ENCODE measurements around the gene GHRH.

The GHRH gene

DNA sequence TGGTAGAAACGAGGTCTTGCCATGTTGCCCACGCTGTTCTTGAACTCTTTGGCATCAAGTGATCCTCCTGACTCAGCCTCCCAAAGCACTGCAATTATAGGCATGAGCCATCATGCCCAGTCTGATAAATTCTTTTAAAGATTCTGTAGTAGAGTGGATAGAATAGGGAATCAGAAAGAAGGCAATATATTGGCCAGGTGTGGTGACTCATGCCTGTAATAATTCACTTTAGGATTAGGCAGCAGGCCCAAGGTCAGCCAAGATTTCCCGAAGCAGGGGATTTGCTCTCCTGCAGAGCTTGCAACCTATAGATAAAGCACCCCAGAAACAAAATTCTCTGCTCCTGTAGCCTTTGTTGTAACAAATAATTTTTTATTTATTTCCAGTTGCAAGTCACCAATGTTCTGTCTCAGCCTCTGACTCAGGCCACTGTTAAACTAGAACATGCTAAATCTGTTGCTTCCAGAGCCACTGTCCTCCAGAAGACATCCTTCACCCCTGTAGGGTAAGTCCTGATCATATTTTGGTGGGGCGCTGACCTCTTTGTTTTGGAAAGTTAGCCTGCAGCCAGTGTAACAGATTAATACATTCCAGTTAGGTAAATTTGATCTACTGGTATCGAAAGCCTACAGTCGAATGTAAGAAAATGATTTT is 51.8 kb downstream of the GHRH start:
- H3K9me3 ChIP-seq (ENCODE audit: insufficient read depth, low read length, severe bottlenecking), result no peaks in the 10 kb centered on the region
- no peaks in the 10 kb centered on the region for H3K4me1 ChIP-seq (ENCODE audit: insufficient read depth, low read length)
- DNase-seq (no peak), ATAC-seq (ENCODE audit: insufficient read depth, low read depth) (no peak)
- H3K4me2 ChIP-seq (ENCODE audit: insufficient read depth, low read length), result no peak overlapping the region
- H3K9ac ChIP-seq (ENCODE audit: low read depth, low read length), result no peak overlapping the region
- no peak overlapping the region for H3K27ac ChIP-seq (ENCODE audit: low read length)
- H3K27me3 ChIP-seq (ENCODE audit: insufficient read depth, low read length, poor library complexity), result no peaks in the 10 kb centered on the region
- peaks cover 4% of the 10 kb centered on the region; the same call in 1 of the 2 replicates for H3K79me2 ChIP-seq (ENCODE audit: insufficient read depth, low read length)
- TF ChIP-seq, protein P1, sequence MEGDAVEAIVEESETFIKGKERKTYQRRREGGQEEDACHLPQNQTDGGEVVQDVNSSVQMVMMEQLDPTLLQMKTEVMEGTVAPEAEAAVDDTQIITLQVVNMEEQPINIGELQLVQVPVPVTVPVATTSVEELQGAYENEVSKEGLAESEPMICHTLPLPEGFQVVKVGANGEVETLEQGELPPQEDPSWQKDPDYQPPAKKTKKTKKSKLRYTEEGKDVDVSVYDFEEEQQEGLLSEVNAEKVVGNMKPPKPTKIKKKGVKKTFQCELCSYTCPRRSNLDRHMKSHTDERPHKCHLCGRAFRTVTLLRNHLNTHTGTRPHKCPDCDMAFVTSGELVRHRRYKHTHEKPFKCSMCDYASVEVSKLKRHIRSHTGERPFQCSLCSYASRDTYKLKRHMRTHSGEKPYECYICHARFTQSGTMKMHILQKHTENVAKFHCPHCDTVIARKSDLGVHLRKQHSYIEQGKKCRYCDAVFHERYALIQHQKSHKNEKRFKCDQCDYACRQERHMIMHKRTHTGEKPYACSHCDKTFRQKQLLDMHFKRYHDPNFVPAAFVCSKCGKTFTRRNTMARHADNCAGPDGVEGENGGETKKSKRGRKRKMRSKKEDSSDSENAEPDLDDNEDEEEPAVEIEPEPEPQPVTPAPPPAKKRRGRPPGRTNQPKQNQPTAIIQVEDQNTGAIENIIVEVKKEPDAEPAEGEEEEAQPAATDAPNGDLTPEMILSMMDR (IDR thresholded peaks at IDR 0.05; ENCODE audit: borderline replicate concordance, extremely low read depth, low read length, poor library complexity, severe bottlenecking), result no peak
- TF ChIP-seq EZH2 (IDR thresholded peaks at IDR 0.05; ENCODE audit: borderline replicate concordance, low read depth, low read length, severe bottlenecking), result no peak
- no peak overlapping the region for H2AFZ ChIP-seq (ENCODE audit: low read depth, low read length)
- no peak overlapping the region for H3K4me3 ChIP-seq (ENCODE audit: low read depth in 1 of 2, low read length in 2 of 2)
- peaks cover 90% of the 10 kb centered on the region for H3K36me3 ChIP-seq (ENCODE audit: insufficient read depth, low read length)
- H4K20me1 ChIP-seq (ENCODE audit: insufficient read depth, low read length), result peaks cover under 1% of the 10 kb centered on the region; the same call in 1 of the 2 replicates

GRCh38 chr20:37209193-37209592 is 52.4 kb downstream of the GHRH start:
- Histone ChIP-seq H3K4me3 (ENCODE audit: low read depth in 1 of 2, low read length in 2 of 2) (no peak overlapping the region), H3K9ac (ENCODE audit: low read depth, low read length) (no peak overlapping the region), H3K79me2 (ENCODE audit: insufficient read depth, low read length) (peaks cover 5% of the 10 kb centered on the region; the same call in 1 of the 2 replicates), H3K4me1 (ENCODE audit: insufficient read depth, low read length) (no peaks in the 10 kb centered on the region), H3K36me3 (ENCODE audit: insufficient read depth, low read length) (peaks cover 90% of the 10 kb centered on the region), H3K27me3 (ENCODE audit: insufficient read depth, low read length, poor library complexity) (no peaks in the 10 kb centered on the region), H2AFZ (ENCODE audit: low read depth, low read length) (no peak overlapping the region), H3K27ac (ENCODE audit: low read length) (no peak overlapping the region), H3K4me2 (ENCODE audit: insufficient read depth, low read length) (no peak overlapping the region), H3K9me3 (ENCODE audit: insufficient read depth, low read length, severe bottlenecking) (no peaks in the 10 kb centered on the region), H4K20me1 (ENCODE audit: insufficient read depth, low read length) (peaks cover 6% of the 10 kb centered on the region; the same call in 1 of the 2 replicates)
- TF ChIP-seq, protein P1 (IDR thresholded peaks at IDR 0.05; ENCODE audit: borderline replicate concordance, extremely low read depth, low read length, poor library complexity, severe bottlenecking), result no peak
- no peak for TF ChIP-seq EZH2 (IDR thresholded peaks at IDR 0.05; ENCODE audit: borderline replicate concordance, low read depth, low read length, severe bottlenecking)
- ATAC-seq (ENCODE audit: insufficient read depth, low read depth), result no peak
- DNase-seq, result no peak

- no peak for ATAC-seq (ENCODE audit: insufficient read depth, low read depth)
- H3K36me3 ChIP-seq (ENCODE audit: insufficient read depth, low read length), result peaks cover 91% of the 10 kb centered on the region
- no peak overlapping the region for H3K9ac ChIP-seq (ENCODE audit: low read depth, low read length)
These were observed 54.4 kb downstream of the GHRH start for GRCh38 chr20:37207171-37207570.

More at GRCh38 chr20:37207171-37207570, 54.4 kb downstream of the GHRH start:
- Histone ChIP-seq H3K27me3 (ENCODE audit: insufficient read depth, low read length, poor library complexity) (no peaks in the 10 kb centered on the region), H2AFZ (ENCODE audit: low read depth, low read length) (no peak overlapping the region), H3K4me3 (ENCODE audit: low read depth in 1 of 2, low read length in 2 of 2) (no peak overlapping the region), H3K4me2 (ENCODE audit: insufficient read depth, low read length) (no peak overlapping the region), H3K27ac (ENCODE audit: low read length) (no peak overlapping the region), H4K20me1 (ENCODE audit: insufficient read depth, low read length) (peaks cover 22% of the 10 kb centered on the region; the same call in 1 of the 2 replicates), H3K9me3 (ENCODE audit: insufficient read depth, low read length, severe bottlenecking) (no peaks in the 10 kb centered on the region), H3K79me2 (ENCODE audit: insufficient read depth, low read length) (peaks cover 18% of the 10 kb centered on the region), H3K4me1 (ENCODE audit: insufficient read depth, low read length) (no peaks in the 10 kb centered on the region)
- no peak for TF ChIP-seq EZH2 (IDR thresholded peaks at IDR 0.05; ENCODE audit: borderline replicate concordance, low read depth, low read length, severe bottlenecking)
- TF ChIP-seq, protein P1 (IDR thresholded peaks at IDR 0.05; ENCODE audit: borderline replicate concordance, extremely low read depth, low read length, poor library complexity, severe bottlenecking), result no peak
- DNase-seq, result no peak

All from DND-41 (cell line).